Measurements from ENCODE around the gene TMEM151B.

DNA sequence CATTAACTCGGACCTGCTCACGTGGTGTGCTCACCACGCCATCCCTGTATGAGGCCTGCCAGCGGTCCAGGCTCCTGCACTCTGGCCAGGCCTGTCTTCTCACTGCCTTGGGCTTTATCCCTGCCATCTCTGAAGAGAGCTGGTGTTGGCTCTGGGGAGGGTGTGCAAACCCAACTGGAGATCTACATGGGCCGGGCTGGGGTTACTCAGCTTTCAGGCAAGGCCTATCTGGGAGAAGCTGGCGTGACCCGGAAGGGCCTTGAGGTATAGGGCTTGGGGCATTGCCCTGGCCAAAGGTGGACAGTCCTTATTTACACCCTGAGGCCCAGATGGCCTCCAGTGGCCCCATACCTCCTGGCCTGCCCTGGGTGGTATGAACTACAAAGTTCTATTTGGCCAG, 41.8 kb upstream of the TMEM151B start:
- TF ChIP-seq, protein P1, sequence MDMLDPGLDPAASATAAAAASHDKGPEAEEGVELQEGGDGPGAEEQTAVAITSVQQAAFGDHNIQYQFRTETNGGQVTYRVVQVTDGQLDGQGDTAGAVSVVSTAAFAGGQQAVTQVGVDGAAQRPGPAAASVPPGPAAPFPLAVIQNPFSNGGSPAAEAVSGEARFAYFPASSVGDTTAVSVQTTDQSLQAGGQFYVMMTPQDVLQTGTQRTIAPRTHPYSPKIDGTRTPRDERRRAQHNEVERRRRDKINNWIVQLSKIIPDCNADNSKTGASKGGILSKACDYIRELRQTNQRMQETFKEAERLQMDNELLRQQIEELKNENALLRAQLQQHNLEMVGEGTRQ (IDR thresholded peaks at IDR 0.05; ENCODE audit: low read depth, low read length), result no peak
- TF ChIP-seq RCOR1 (IDR thresholded peaks at IDR 0.05; ENCODE audit: insufficient replicate concordance, low read length) (no peak), MXI1 (IDR thresholded peaks at IDR 0.05; ENCODE audit: borderline replicate concordance, low read depth, low read length) (no peak), POLR2A (IDR thresholded peaks at IDR 0.05; ENCODE audit: low read depth, low read length) (no peak)
- TF ChIP-seq, protein P2, sequence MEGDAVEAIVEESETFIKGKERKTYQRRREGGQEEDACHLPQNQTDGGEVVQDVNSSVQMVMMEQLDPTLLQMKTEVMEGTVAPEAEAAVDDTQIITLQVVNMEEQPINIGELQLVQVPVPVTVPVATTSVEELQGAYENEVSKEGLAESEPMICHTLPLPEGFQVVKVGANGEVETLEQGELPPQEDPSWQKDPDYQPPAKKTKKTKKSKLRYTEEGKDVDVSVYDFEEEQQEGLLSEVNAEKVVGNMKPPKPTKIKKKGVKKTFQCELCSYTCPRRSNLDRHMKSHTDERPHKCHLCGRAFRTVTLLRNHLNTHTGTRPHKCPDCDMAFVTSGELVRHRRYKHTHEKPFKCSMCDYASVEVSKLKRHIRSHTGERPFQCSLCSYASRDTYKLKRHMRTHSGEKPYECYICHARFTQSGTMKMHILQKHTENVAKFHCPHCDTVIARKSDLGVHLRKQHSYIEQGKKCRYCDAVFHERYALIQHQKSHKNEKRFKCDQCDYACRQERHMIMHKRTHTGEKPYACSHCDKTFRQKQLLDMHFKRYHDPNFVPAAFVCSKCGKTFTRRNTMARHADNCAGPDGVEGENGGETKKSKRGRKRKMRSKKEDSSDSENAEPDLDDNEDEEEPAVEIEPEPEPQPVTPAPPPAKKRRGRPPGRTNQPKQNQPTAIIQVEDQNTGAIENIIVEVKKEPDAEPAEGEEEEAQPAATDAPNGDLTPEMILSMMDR (conservative IDR thresholded peaks at IDR 0.05; ENCODE audit: low read depth, low read length), result no peak
